A673 (cell line): ENCODE results near the gene HHEX. TPM values are rescaled to one million over a fixed set of nuclear protein-coding genes. Genes with fewer than 3 reads are reported as not detected.
"Not testable (repeated sequence)": the region's sequence is repeated elsewhere in the genome, so short reads cannot be mapped to it uniquely, and the experiment has no call there.

ENCODE experiments used
- BruUV-seq: library from RNA; stranded (reverse); fragments of 400-500 nt; replicated peaks from 2 replicates; lab custom pipeline; 2021; lab: Mats Ljungman, UMichigan
- CTCF ChIA-PET: fragments of 300-600 bp; sonication (Branson Sonifier 250); formaldehyde crosslinking; loops from one replicate; lab custom pipeline; 2022; ENCODE audit warnings: antibody characterized with exemption; lab: Charles Lee
- POLR2A ChIA-PET: fragments of 300-600 bp; sonication (Branson Sonifier 250); formaldehyde crosslinking; loops from one replicate; lab custom pipeline; 2022; ENCODE audit warnings: antibody characterized with exemption; ENCODE audit not compliant: low non-redundant PET; lab: Charles Lee
- DNase-seq: peaks from one replicate; pipeline ENCODE4 v3.0.0-alpha.2; 2015; ENCODE audit warnings: low spot score
- H3K27ac ChIP-seq: fragments of 200-600 bp; sonication (generic); 2 replicates; pipeline ENCODE4 v1.5.1; 2016; ENCODE audit warnings: mixed run types, low read depth, mild to moderate bottlenecking, mixed read lengths, antibody characterized with exemption, low read length; ENCODE audit not compliant: poor library complexity, severe bottlenecking
- H3K27me3 ChIP-seq: fragments of 200-600 bp; sonication (generic); replicated peaks from 2 replicates; pipeline ENCODE4 v1.6.1; 2017; ENCODE audit warnings: mixed run types, low read depth, mild to moderate bottlenecking, mixed read lengths, antibody characterized with exemption, low read length; ENCODE audit not compliant: insufficient read depth, poor library complexity
- H3K36me3 ChIP-seq: fragments of 200-600 bp; sonication (generic); 2 replicates; pipeline ENCODE4 v1.6.1; 2016; ENCODE audit warnings: mixed run types, mild to moderate bottlenecking, mixed read lengths, antibody characterized with exemption, low read length; ENCODE audit not compliant: insufficient read depth, poor library complexity, severe bottlenecking
- H3K4me1 ChIP-seq: fragments of 200-600 bp; sonication (generic); 2 replicates; pipeline ENCODE4 v1.6.1; 2017; ENCODE audit warnings: mixed run types, mild to moderate bottlenecking, mixed read lengths, antibody characterized with exemption, low read length; ENCODE audit not compliant: insufficient read depth, poor library complexity, severe bottlenecking
- H3K4me3 ChIP-seq: fragments of 200-600 bp; sonication (generic); 2 replicates; pipeline ENCODE4 v1.5.1; 2016; ENCODE audit warnings: low read depth, mixed run types, mild to moderate bottlenecking, mixed read lengths, low read length; ENCODE audit not compliant: poor library complexity, severe bottlenecking
- H3K9me3 ChIP-seq: fragments of 200-600 bp; sonication (generic); 2 replicates; pipeline ENCODE4 v1.6.1; 2016; ENCODE audit warnings: mixed run types, low read depth, mild to moderate bottlenecking, mixed read lengths, antibody characterized with exemption, low read length; ENCODE audit not compliant: poor library complexity, severe bottlenecking
- CTCF ChIP-seq: fragments of 300-800, 200-600 bp; sonication (generic); conservative IDR thresholded peaks from 2 replicates; pipeline ENCODE4 v1.5.1; 2017; ENCODE audit warnings: low read depth, mild to moderate bottlenecking, antibody characterized with exemption, low read length, moderate library complexity, mixed read lengths
- EZH2 ChIP-seq: fragments of 200-600 bp; sonication (generic); IDR thresholded peaks from 2 replicates; pipeline ENCODE4 v1.6.1; 2017; ENCODE audit warnings: borderline replicate concordance, low read depth, mild to moderate bottlenecking, mixed read lengths, antibody characterized with exemption, low read length; ENCODE audit not compliant: poor library complexity, severe bottlenecking
- intact Hi-C: fragments of 100-400 bp; cut with micrococcal nuclease; formaldehyde crosslinking; loops from one replicate; pipeline ENCODE4 v1.10.0; 2022; ENCODE audit not compliant: unreplicated experiment
- total RNA-seq: library from RNA; stranded (reverse); gene quantifications from 2 replicates; pipeline ENCODE4 v1.2.3, GENCODE V29; 2021

HHEX gene
- total RNA-seq, 1 experiment from 2014 or later, result 8.4 TPM

- no peaks in the 10 kb centered on the region for H3K4me1 ChIP-seq
- no peak overlapping the region for H3K27ac ChIP-seq
- no peaks in the 10 kb centered on the region for H3K9me3 ChIP-seq
- intact Hi-C loops, result no loop called here
- BruUV-seq, result no TSS peak
- CTCF ChIA-PET, result no interaction called here
- no peaks in the 10 kb centered on the region for H3K36me3 ChIP-seq
- H3K4me3 ChIP-seq, result no peak overlapping the region
- TF ChIP-seq EZH2 (no peak), CTCF (no peak)
- no peaks in the 10 kb centered on the region for H3K27me3 ChIP-seq
- POLR2A ChIA-PET, result no interaction called here
- DNase-seq, result no peak
Observed at GRCh38 chr10:92737484-92737883, 47.7 kb downstream of the HHEX start.

GRCh38 chr10:92740762-92741161 is 51.0 kb downstream of the HHEX start:
- Histone ChIP-seq H3K9me3 (no peaks in the 10 kb centered on the region), H3K4me3 (no peak overlapping the region), H3K27ac (no peak overlapping the region), H3K4me1 (peaks cover 8% of the 10 kb centered on the region), H3K27me3 (no peaks in the 10 kb centered on the region), H3K36me3 (no peaks in the 10 kb centered on the region)
- intact Hi-C loops, result no loop called here
- TF ChIP-seq CTCF (no peak), EZH2 (no peak)
- POLR2A ChIA-PET, result no interaction called here
- BruUV-seq, result no TSS peak
- CTCF ChIA-PET, result no interaction called here
- DNase-seq, result no peak

- DNase-seq, CTCF ChIA-PET, H3K27ac ChIP-seq, H3K27me3 ChIP-seq, intact Hi-C loops, H3K9me3 ChIP-seq, BruUV-seq, H3K36me3 ChIP-seq, H3K4me1 ChIP-seq, H3K4me3 ChIP-seq: not testable (repeated sequence)
- POLR2A ChIA-PET, result interaction anchor here (0.6 kb wide), 1 partner anchor 13 kb away, joined by 3 read pairs; no protein-coding TSS in a partner anchor
Observed at GRCh38 chr10:92741741-92742140, 52.0 kb downstream of the HHEX start.
